ENCODE data around the gene NAV2.

NAV2 gene

GRCh38 chr11:19779740-19780139, 67.1 kb downstream of the NAV2 start:
- no peak for DNase-seq (ENCODE audit: low spot score)

GRCh38 chr11:19781351-19781750, 68.7 kb downstream of the NAV2 start:
- no peak for DNase-seq (ENCODE audit: low spot score)

GRCh38 chr11:19785265-19785664, 72.6 kb downstream of the NAV2 start:
- DNase-seq (ENCODE audit: low spot score) = no peak

- no peak for DNase-seq (ENCODE audit: low spot score)
Measured at GRCh38 chr11:19786644-19787043, 74.0 kb downstream of the NAV2 start.

- no peak for DNase-seq (ENCODE audit: low spot score)
Measured at GRCh38 chr11:19788435-19788834, 75.8 kb downstream of the NAV2 start.

- DNase-seq (ENCODE audit: low spot score) = no peak
Measured at GRCh38 chr11:19789245-19789644, 76.6 kb downstream of the NAV2 start.

- no peak for DNase-seq (ENCODE audit: low spot score)
Measured at GRCh38 chr11:19789835-19790710, 77.4 kb downstream of the NAV2 start.

GRCh38 chr11:19790831-19791552, 78.4 kb downstream of the NAV2 start:
- no peak for DNase-seq (ENCODE audit: low spot score)

- no peak for DNase-seq (ENCODE audit: low spot score)
Measured at GRCh38 chr11:19792510-19792909, 79.9 kb downstream of the NAV2 start.

GRCh38 chr11:19793326-19793725, 80.7 kb downstream of the NAV2 start:
- no peak for DNase-seq (ENCODE audit: low spot score)

GRCh38 chr11:19794161-19794560, 81.5 kb downstream of the NAV2 start:
- DNase-seq (ENCODE audit: low spot score) = no peak

GRCh38 chr11:19795082-19795481, 82.4 kb downstream of the NAV2 start:
- DNase-seq (ENCODE audit: low spot score) = no peak

- no peak for DNase-seq (ENCODE audit: low spot score)
Measured at GRCh38 chr11:19800162-19800561, 87.5 kb downstream of the NAV2 start.

- no peak for DNase-seq (ENCODE audit: low spot score)
Measured at GRCh38 chr11:19800714-19801519, 88.3 kb downstream of the NAV2 start.

GRCh38 chr11:19802773-19803293, 90.2 kb downstream of the NAV2 start:
- DNase-seq (ENCODE audit: low spot score) = no peak

GRCh38 chr11:19803506-19803998, 90.9 kb downstream of the NAV2 start:
- no peak for DNase-seq (ENCODE audit: low spot score)

- DNase-seq (ENCODE audit: low spot score) = no peak
Measured at GRCh38 chr11:19805376-19805775, 92.7 kb downstream of the NAV2 start.

- no peak for DNase-seq (ENCODE audit: low spot score)
Measured at GRCh38 chr11:19805827-19806226, 93.2 kb downstream of the NAV2 start.

GRCh38 chr11:19806251-19806650, 93.6 kb downstream of the NAV2 start:
- no peak for DNase-seq (ENCODE audit: low spot score)

GRCh38 chr11:19808076-19808911, 95.7 kb downstream of the NAV2 start:
- no peak for DNase-seq (ENCODE audit: low spot score)

GRCh38 chr11:19810852-19811251, 98.2 kb downstream of the NAV2 start:
- no peak for DNase-seq (ENCODE audit: low spot score)

Measured in LoVo (cell line).